GM12873 (cell line): Measurements from ENCODE around the gene SLC25A53.
"Not testable (repeated sequence)": the region's sequence is repeated elsewhere in the genome, so short reads cannot be mapped to it uniquely, and the experiment has no call there.

Experiments
- CTCF ChIP-seq: IDR thresholded peaks from 2 replicates; pipeline ENCODE4 v1.5.1; 2012; ENCODE audit warnings: low read depth, mild to moderate bottlenecking, moderate library complexity, low read length, control low read depth; ENCODE audit not compliant: insufficient read depth; ENCODE audit errors: missing control alignments

SLC25A53 gene

DNA sequence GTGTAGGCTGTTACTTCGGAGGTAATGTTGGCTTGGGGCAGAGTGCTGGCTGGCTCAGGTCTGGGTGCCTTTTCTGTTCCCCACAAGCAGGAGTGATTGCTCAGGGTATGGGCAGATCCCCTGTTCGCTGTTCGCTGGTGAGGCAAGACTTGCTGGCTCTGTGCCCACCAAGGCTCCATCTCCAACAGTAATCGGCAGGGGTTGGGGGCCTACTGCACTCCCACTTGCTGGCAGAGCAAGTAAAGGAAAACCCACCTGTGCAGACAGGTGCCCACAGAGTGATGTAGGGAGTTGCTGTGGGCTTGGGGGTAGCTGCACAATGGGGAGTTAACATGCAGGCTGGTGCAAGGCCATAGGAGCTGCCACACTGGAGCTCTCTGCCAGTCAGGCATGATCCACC, 72.7 kb downstream of the SLC25A53 start:
- no peak for TF ChIP-seq CTCF

GRCh38 chrX:104075778-104076445, 80.9 kb downstream of the SLC25A53 start, which contains the start of gene TMSB15C:
TMSB15C (minus strand) TSS chrX:104076236.
- not testable (repeated sequence) for TF ChIP-seq CTCF
